AG09319 (cell line): ENCODE measurements around the gene TRIM2.
A peak's percentile ranks its signal among the peaks of the same experiment; 100 is the strongest.

Experiments used
- DNase-seq: peaks from one replicate; pipeline ENCODE4 v3.0.0-alpha.2; 2010; ENCODE audit warnings: low read depth; ENCODE audit errors: extremely low read depth
- TF ChIP-seq, protein P1 (sequence below): IDR thresholded peaks from 2 replicates; pipeline ENCODE4 v1.5.1; 2011; ENCODE audit warnings: low read depth, mild to moderate bottlenecking, inconsistent platforms, low read length, moderate library complexity

The TRIM2 gene

GRCh38 chr4:153206534-153206933 lies 2.3 kb downstream of the TRIM2 start:
- DNase-seq = no peak

GRCh38 chr4:153207027-153207426 lies 2.8 kb downstream of the TRIM2 start:
- DNase-seq = no peak
- TF ChIP-seq, protein P1, sequence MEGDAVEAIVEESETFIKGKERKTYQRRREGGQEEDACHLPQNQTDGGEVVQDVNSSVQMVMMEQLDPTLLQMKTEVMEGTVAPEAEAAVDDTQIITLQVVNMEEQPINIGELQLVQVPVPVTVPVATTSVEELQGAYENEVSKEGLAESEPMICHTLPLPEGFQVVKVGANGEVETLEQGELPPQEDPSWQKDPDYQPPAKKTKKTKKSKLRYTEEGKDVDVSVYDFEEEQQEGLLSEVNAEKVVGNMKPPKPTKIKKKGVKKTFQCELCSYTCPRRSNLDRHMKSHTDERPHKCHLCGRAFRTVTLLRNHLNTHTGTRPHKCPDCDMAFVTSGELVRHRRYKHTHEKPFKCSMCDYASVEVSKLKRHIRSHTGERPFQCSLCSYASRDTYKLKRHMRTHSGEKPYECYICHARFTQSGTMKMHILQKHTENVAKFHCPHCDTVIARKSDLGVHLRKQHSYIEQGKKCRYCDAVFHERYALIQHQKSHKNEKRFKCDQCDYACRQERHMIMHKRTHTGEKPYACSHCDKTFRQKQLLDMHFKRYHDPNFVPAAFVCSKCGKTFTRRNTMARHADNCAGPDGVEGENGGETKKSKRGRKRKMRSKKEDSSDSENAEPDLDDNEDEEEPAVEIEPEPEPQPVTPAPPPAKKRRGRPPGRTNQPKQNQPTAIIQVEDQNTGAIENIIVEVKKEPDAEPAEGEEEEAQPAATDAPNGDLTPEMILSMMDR = no peak

More at GRCh38 chr4:153206534-153206933, 2.3 kb downstream of the TRIM2 start:
- TF ChIP-seq, protein P1 = no peak

DNA sequence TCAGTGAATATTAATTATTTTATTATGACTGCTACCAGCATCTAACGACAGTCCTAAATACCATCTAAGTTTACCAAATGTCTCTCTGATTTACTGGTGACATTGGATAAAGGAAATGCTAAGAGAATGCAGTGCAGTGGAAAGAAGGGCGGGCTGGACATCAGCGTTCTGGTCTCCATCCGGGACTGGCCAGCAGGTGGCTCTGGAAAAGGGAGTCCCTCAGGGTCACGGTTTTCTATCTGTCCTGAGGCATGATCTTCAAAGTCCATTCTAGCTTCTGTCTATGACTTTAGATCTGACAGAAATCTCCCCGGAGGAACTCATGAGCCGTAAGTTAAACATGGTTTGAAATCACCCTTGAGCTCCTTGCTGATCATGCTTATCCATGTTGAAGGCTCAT lies 3.3 kb downstream of the TRIM2 start:
- TF ChIP-seq, protein P1 = peak; percentile 59
- DNase-seq = no peak

- TF ChIP-seq, protein P1 = no peak
- no peak for DNase-seq
These were observed 5.2 kb downstream of the TRIM2 start for GRCh38 chr4:153209410-153209809.

DNA sequence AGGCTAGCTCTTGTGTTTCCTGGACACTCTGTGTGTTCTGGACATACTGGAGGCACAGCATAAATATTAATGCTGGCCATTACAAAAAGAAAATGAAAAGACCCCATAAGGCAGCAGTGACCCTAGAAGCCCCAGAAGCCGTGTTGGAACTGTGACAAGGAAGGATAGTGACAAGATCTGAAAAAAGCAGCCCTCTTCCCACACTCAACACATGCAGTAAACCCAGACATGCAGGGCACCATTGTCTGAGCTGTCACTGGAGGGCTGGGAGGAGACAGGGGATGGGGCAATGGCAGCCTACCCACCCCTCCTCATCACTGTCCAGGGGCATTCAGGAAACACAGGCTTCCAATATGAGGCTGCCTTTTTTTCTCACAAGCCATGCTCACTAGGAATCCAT lies 6.5 kb downstream of the TRIM2 start:
- DNase-seq = no peak
- TF ChIP-seq, protein P1 = no peak

GRCh38 chr4:153211986-153212728 lies 7.9 kb downstream of the TRIM2 start:
- no peak for DNase-seq
- TF ChIP-seq, protein P1 = no peak

- no peak for DNase-seq
- TF ChIP-seq, protein P1 = no peak
These were observed 8.5 kb downstream of the TRIM2 start for GRCh38 chr4:153212736-153213135.
